ENCODE data around the gene ASNSD1.
"Not testable (repeated sequence)": the region's sequence is repeated elsewhere in the genome, so short reads cannot be mapped to it uniquely, and the experiment has no call there.

The ASNSD1 gene

DNA sequence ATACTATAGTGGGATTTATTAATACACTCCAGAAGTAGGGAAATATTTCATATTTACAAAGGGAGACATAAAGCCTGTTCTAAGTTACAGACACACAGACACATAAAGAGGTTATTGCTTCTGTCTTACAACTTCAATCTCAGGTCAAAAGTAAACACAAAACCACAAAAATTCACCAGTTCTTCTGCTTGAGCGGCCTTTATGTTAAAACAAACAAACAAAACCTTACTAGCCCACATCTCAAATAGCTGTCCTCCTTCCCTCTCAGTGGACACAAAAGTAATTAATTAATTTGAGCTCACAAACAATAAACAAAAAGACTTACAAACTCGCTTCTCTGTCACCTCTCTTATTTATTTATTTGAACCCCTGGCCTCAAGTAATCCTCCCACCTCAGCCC, 1.5 kb upstream of the ASNSD1 start:
- Histone ChIP-seq H3K36me3 (no peaks in the 10 kb centered on the region), H3K4me1 (peaks cover 0 to 41% (median 19%) of the 10 kb centered on the region in 4 donors), H3K9me3 (no peaks in the 10 kb centered on the region), H3K27me3 (no peaks in the 10 kb centered on the region), H3K27ac (no peak overlapping the region), H3K4me3 (no peak overlapping the region)
- no peak for DNase-seq
- TF ChIP-seq CTCF (IDR thresholded peaks at IDR 0.05), result no peak
- intact Hi-C loops (cut with DNase I; ENCODE audit: low total_unique reads), result loop anchor here (5.0 to 10.0 kb wide), 2 partner anchors 38 to 125 kb away; partner anchors contain the start of genes ORMDL1 and PMS1

- Histone ChIP-seq H3K4me1 (peaks cover 0 to 46% (median 19%) of the 10 kb centered on the region in 4 donors), H3K4me3 (no peak overlapping the region), H3K9me3 (no peaks in the 10 kb centered on the region), H3K27me3 (no peaks in the 10 kb centered on the region), H3K36me3 (peaks cover 0 to 2% (median 2%) of the 10 kb centered on the region in 3 donors), H3K27ac (no peak overlapping the region)
- DNase-seq, result no peak
- intact Hi-C loops (cut with DNase I; ENCODE audit: low total_unique reads), result loop anchor here (5.0 to 10.0 kb wide), 2 partner anchors 37 to 124 kb away; partner anchors contain the start of genes ORMDL1 and PMS1
- TF ChIP-seq CTCF (IDR thresholded peaks at IDR 0.05), result no peak
Measured at GRCh38 chr2:189660803-189661147, 484 bp upstream of the ASNSD1 start.

GRCh38 chr2:189661957-189662321, 680 bp downstream of the ASNSD1 start:
- Histone ChIP-seq H3K27me3 (no peaks in the 10 kb centered on the region), H3K27ac (peak overlapping the region; percentile 91 to 94), H3K9me3 (no peaks in the 10 kb centered on the region), H3K36me3 (peaks cover 4 to 11% (median 10%) of the 10 kb centered on the region in 3 donors), H3K4me3 (peak overlapping the region; percentile 94 to 96), H3K4me1 (peaks cover 0 to 46% (median 19%) of the 10 kb centered on the region in 4 donors)
- DNase-seq, result no peak
- TF ChIP-seq CTCF (IDR thresholded peaks at IDR 0.05), result no peak
- intact Hi-C loops (cut with DNase I; ENCODE audit: low total_unique reads), result loop anchor here (5.0 to 10.0 kb wide), 2 partner anchors 35 to 123 kb away; partner anchors contain the start of genes ORMDL1 and PMS1

DNA sequence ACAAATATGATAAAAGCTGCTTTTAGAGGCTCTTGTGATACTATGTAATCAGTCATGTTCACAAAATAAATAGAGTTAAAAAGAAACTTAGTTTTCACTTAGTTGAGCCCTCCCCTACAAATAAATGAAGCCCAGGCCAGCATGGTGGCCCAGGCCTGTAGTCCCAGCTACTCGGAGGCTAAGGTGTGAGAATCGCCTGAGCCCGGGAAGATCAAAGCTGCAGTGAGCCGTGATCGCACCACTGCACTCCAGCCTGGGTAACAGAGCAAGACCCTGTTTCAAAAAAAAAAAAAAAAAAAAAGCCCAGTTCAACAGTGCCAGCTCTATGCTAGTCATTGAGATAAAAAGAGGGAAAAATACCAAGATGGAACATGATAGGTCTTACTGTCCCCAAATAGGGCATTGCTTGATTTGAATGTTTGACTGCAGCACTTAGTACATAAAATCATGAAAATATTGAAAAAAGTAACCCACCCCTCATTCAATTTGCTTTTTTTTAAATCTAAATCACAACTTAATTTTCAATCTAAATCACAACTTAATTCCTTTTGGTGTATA, 1.5 kb downstream of the ASNSD1 start:
- peak overlapping the region in 1 of 2 donors; percentile 91 for H3K27ac ChIP-seq
- H3K36me3 ChIP-seq, result peaks cover 12 to 19% (median 12%) of the 10 kb centered on the region in 3 donors
- H3K4me1 ChIP-seq, result peaks cover 0 to 45% (median 19%) of the 10 kb centered on the region in 4 donors
- no peak for DNase-seq
- TF ChIP-seq CTCF (IDR thresholded peaks at IDR 0.05), result no peak
- peak overlapping the region; percentile 94 to 96 for H3K4me3 ChIP-seq
- H3K9me3 ChIP-seq, result no peaks in the 10 kb centered on the region
- H3K27me3 ChIP-seq, result no peaks in the 10 kb centered on the region
- intact Hi-C loops (cut with DNase I; ENCODE audit: low total_unique reads), result loop anchor here (5.0 to 10.0 kb wide), 2 partner anchors 35 to 122 kb away; partner anchors contain the start of genes ORMDL1 and PMS1

- H3K4me1 ChIP-seq, result peaks cover 0 to 39% (median 17%) of the 10 kb centered on the region in 4 donors
- intact Hi-C loops (cut with DNase I; ENCODE audit: low total_unique reads), result loop anchor here (5.0 to 10.0 kb wide), 2 partner anchors 34 to 121 kb away; partner anchors contain the start of genes ORMDL1 and PMS1
- H3K9me3 ChIP-seq, DNase-seq, H3K27me3 ChIP-seq, H3K4me3 ChIP-seq, H3K27ac ChIP-seq: not testable (repeated sequence)
- H3K36me3 ChIP-seq, result peaks cover 18 to 25% (median 18%) of the 10 kb centered on the region in 3 donors
Measured at GRCh38 chr2:189663319-189663718, 2.1 kb downstream of the ASNSD1 start.

- H3K9me3 ChIP-seq, result no peaks in the 10 kb centered on the region
- H3K4me1 ChIP-seq, result peaks cover 0 to 14% (median 3%) of the 10 kb centered on the region in 4 donors
- no peaks in the 10 kb centered on the region for H3K27me3 ChIP-seq
- intact Hi-C loops (cut with DNase I; ENCODE audit: low total_unique reads), result loop anchor here (10.0 kb wide), 1 partner anchor 115 kb away; the partner anchor contains the start of genes ORMDL1 and PMS1
- DNase-seq, result no peak
- no peak overlapping the region for H3K4me3 ChIP-seq
- peaks cover 29 to 60% (median 35%) of the 10 kb centered on the region in 3 donors for H3K36me3 ChIP-seq
- no peak overlapping the region for H3K27ac ChIP-seq
- TF ChIP-seq CTCF (IDR thresholded peaks at IDR 0.05), result no peak
Measured at GRCh38 chr2:189669913-189670312, 8.7 kb downstream of the ASNSD1 start.
